Measurements from ENCODE around the gene YPEL5. TPM values are rescaled to one million over a fixed set of nuclear protein-coding genes. Genes with fewer than 3 reads are reported as not detected.
"Not testable (repeated sequence)": the region's sequence is repeated elsewhere in the genome, so short reads cannot be mapped to it uniquely, and the experiment has no call there.

YPEL5 gene
- total RNA-seq, 1 experiment from 2014 or later: 27.1 TPM

DNA sequence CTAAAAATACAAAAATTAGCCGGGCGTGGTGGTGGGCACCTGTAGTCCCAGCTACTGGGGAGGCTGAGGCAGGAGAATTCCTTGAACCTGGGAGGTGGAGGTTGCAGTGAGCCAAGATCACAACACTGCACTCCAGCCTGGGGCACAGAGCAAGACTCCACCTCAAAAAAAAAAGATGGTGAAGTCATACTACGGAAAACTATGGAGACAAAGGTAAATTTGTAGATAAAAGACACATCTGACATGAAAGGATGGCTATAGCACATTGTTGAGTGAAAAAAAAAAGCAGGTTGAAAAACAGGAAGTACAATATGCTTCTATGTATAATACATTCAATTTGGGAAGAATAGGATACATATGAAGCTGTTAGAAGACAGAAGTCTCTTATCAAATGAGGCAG is 1.9 kb upstream of the YPEL5 start:
- CTCF ChIA-PET; intact Hi-C loops (cut with micrococcal nuclease): not testable (repeated sequence)

DNA sequence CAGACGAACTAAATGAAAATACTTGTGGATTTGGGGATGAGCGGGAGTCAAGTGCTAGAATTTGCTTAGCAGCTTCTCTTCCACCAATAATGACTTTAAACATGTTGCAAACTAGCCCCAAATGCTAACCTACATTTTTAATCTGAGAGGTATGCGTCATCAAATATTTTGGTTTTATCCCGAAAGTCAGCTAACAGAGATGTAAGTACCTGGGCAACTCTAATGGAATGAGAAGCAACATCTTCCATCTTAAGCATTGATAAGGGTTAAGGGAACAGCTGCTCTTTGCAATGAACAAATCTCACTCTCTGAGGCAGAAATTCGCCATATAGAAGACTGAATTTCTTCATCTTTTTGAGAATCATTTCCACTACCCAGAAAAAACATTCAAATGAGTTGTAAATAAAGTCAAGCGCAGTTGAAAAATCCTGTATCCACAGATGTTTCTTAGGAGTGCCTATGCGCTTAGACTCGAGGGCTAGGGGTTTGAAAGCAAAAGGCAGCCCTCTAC is 926 bp upstream of the YPEL5 start:
- no peak for ATAC-seq
- intact Hi-C loops (cut with micrococcal nuclease): no loop called here
- Histone ChIP-seq H3K9me2 (ENCODE audit: insufficient read depth) (no peaks in the 10 kb centered on the region), H3K4me2 (ENCODE audit: low read length) (peak overlapping the region; percentile 74), H4K20me1 (ENCODE audit: insufficient read depth) (no peaks in the 10 kb centered on the region), H3K9ac (ENCODE audit: low read length) (peak overlapping the region; percentile 37), H3K27me3 (ENCODE audit: insufficient read depth, low read length) (no peaks in the 10 kb centered on the region), H3K4me3 (replicated peaks in 1 of 2; ENCODE audit: low read depth in 1 of 2, low read length in 2 of 2) (peak overlapping the region; percentile 54 to 76), H2AFZ (ENCODE audit: low read depth, low read length, poor library complexity, severe bottlenecking) (peak overlapping the region; percentile 74), H3K9me3 (ENCODE audit: control insufficient read depth in 1 of 2, insufficient read depth in 1 of 2, low read depth in 1 of 2, low read length in 2 of 2) (no peaks in the 10 kb centered on the region), H3K27ac (ENCODE audit: low read depth, low read length) (no peak overlapping the region), H3K4me1 (ENCODE audit: control insufficient read depth in 1 of 2, insufficient read depth in 2 of 2, low read length in 2 of 2) (peaks cover 22 to 23% of the 10 kb centered on the region in 2 experiments), H3K36me3 (ENCODE audit: control insufficient read depth in 1 of 2, insufficient read depth in 2 of 2, low read length in 2 of 2) (0 out of 4 replicates have a peak, but pooled peaks cover 0 to 2% of the 10 kb centered on the region in 2 experiments), H3K79me2 (ENCODE audit: insufficient read depth, low read length) (no peaks in the 10 kb centered on the region)
- DNase-seq (ENCODE audit: low read depth, low spot score): no peak
- TF ChIP-seq POLR2AphosphoS5 (IDR thresholded peaks at IDR 0.05; ENCODE audit: low read depth, low read length) (no peak), REST (IDR thresholded peaks at IDR 0.05; ENCODE audit: low read depth) (no peak), EZH2 (IDR thresholded peaks at IDR 0.05) (no peak), TCF7L2 (IDR thresholded peaks at IDR 0.05; ENCODE audit: borderline replicate concordance, extremely low read depth, insufficient read depth, insufficient read length) (no peak)
- TF ChIP-seq, protein P1, sequence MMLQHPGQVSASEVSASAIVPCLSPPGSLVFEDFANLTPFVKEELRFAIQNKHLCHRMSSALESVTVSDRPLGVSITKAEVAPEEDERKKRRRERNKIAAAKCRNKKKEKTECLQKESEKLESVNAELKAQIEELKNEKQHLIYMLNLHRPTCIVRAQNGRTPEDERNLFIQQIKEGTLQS (IDR thresholded peaks at IDR 0.05): no peak
- ChIA-PET POLR2A (interaction anchor here (1.2 to 1.7 kb wide), 2 partner anchors 11 to 566 kb away, joined by 5 to 6 read pairs; no protein-coding TSS in a partner anchor), RAD21 (ENCODE audit: low non-redundant PET in 1 of 2, low total read pairs in 2 of 2, uncharacterized antibody in 2 of 2, unreplicated experiment in 2 of 2) (interaction anchor here in 1 of 2 experiments (0.6 to 1.3 kb wide), 3 partner anchors 17 to 894 kb away, joined by 4 to 9 read pairs (median 5); no protein-coding TSS in a partner anchor), CTCF (interaction anchor here (1.3 to 3.3 kb wide), 3 partner anchors 19 to 566 kb away, joined by 4 to 25 read pairs (median 8); no protein-coding TSS in a partner anchor)
- BruUV-seq (replicated peaks): TSS peak; percentile 70

More for the DNA sequence above, 1.9 kb upstream of the YPEL5 start:
- H3K36me3 ChIP-seq (ENCODE audit: control insufficient read depth in 1 of 2, insufficient read depth in 2 of 2, low read length in 2 of 2); H3K9me2 ChIP-seq (ENCODE audit: insufficient read depth); H2AFZ ChIP-seq (ENCODE audit: low read depth, low read length, poor library complexity, severe bottlenecking); H3K4me3 ChIP-seq (replicated peaks in 1 of 2; ENCODE audit: low read depth in 1 of 2, low read length in 2 of 2); H3K4me2 ChIP-seq (ENCODE audit: low read length); RAD21 ChIA-PET (ENCODE audit: low non-redundant PET in 1 of 2, low total read pairs in 2 of 2, uncharacterized antibody in 2 of 2, unreplicated experiment in 2 of 2); H3K27ac ChIP-seq (ENCODE audit: low read depth, low read length); H3K9me3 ChIP-seq (ENCODE audit: control insufficient read depth in 1 of 2, insufficient read depth in 1 of 2, low read depth in 1 of 2, low read length in 2 of 2); H4K20me1 ChIP-seq (ENCODE audit: insufficient read depth); H3K9ac ChIP-seq (ENCODE audit: low read length); BruUV-seq (replicated peaks); ATAC-seq; H3K79me2 ChIP-seq (ENCODE audit: insufficient read depth, low read length); POLR2A ChIA-PET; H3K27me3 ChIP-seq (ENCODE audit: insufficient read depth, low read length); DNase-seq (ENCODE audit: low read depth, low spot score): not testable (repeated sequence)
- peaks cover 16 to 22% of the 10 kb centered on the region in 2 experiments for H3K4me1 ChIP-seq (ENCODE audit: control insufficient read depth in 1 of 2, insufficient read depth in 2 of 2, low read length in 2 of 2)

Data from HCT116 (cell line).